ENCODE results near the gene GJA3.

DNA sequence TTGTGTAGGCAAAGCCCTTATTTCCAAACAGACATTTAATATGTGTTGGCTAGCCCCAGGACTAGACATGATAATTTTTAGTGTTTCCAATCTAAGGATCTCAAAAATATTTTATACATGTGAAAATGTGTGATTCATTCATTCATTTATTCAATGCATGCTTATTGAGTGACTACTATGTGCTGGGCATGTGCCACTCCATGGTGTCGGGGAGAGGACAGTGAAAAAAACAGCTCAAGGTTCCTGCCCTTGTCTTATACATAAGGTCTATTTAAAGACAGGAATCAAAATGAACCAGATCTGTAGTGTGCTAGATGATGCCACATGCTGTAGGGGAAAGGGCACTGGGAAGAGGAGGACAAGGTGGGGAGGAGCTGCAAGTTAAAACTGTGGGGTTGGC, 36.5 kb downstream of the GJA3 start:
- TF ChIP-seq, protein P1, sequence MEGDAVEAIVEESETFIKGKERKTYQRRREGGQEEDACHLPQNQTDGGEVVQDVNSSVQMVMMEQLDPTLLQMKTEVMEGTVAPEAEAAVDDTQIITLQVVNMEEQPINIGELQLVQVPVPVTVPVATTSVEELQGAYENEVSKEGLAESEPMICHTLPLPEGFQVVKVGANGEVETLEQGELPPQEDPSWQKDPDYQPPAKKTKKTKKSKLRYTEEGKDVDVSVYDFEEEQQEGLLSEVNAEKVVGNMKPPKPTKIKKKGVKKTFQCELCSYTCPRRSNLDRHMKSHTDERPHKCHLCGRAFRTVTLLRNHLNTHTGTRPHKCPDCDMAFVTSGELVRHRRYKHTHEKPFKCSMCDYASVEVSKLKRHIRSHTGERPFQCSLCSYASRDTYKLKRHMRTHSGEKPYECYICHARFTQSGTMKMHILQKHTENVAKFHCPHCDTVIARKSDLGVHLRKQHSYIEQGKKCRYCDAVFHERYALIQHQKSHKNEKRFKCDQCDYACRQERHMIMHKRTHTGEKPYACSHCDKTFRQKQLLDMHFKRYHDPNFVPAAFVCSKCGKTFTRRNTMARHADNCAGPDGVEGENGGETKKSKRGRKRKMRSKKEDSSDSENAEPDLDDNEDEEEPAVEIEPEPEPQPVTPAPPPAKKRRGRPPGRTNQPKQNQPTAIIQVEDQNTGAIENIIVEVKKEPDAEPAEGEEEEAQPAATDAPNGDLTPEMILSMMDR (conservative IDR thresholded peaks at IDR 0.05; ENCODE audit: low read depth, low read length) = no peak
- no peak for TF ChIP-seq EZH2 (IDR thresholded peaks at IDR 0.05; ENCODE audit: borderline replicate concordance, low read depth, low read length, poor library complexity, severe bottlenecking)

All from A673 (cell line).